Kidney epithelial cell (primary cell): Measurements from ENCODE around the gene STIM1. TPM values are rescaled to one million over a fixed set of nuclear protein-coding genes. Genes with fewer than 3 reads are reported as not detected.

Source experiments
- DNase-seq: peaks from one replicate; pipeline ENCODE4 v3.0.0-alpha.2; 2010; ENCODE audit warnings: low read depth
- H3K27me3 ChIP-seq: 2 replicates; pipeline ENCODE4 v1.6.0; 2011; ENCODE audit warnings: low read length; ENCODE audit not compliant: control insufficient read depth, insufficient read depth
- H3K36me3 ChIP-seq: 2 replicates; pipeline ENCODE4 v1.5.1; 2011; ENCODE audit warnings: low read length; ENCODE audit not compliant: control insufficient read depth, insufficient read depth
- H3K4me3 ChIP-seq: 2 replicates; pipeline ENCODE4 v1.5.1; 2011; ENCODE audit warnings: low read depth, mild to moderate bottlenecking, control low read depth, low read length
- CTCF ChIP-seq: IDR thresholded peaks from 2 replicates; pipeline ENCODE4 v1.5.1; 2011; ENCODE audit warnings: mild to moderate bottlenecking, moderate library complexity, low read length, control low read depth, inconsistent platforms; ENCODE audit not compliant: insufficient read depth, poor library complexity, severe bottlenecking
- total RNA-seq: library from RNA; depleted of rRNA; stranded (reverse); fragments of >200 nt; gene quantifications from 2 replicates; pipeline ENCODE4 v1.2.3, GENCODE V29; 2015

The STIM1 gene
- total RNA-seq: 25.4 and 35.3 TPM in 2 replicates

GRCh38 chr11:3854977-3855807 is at the start of gene STIM1:
Gene STIM1 (plus strand): TSS chr11:3855664. CDS start chr11:3856271, 607 bp downstream.
- TF ChIP-seq CTCF: peak; percentile 90
- peak; percentile 65 for DNase-seq
- no peaks in the 10 kb centered on the region for H3K27me3 ChIP-seq

GRCh38 chr11:3807909-3808860 is 47.3 kb upstream of the STIM1 start, which contains the start of gene PGAP2:
Gene PGAP2 (plus strand): TSS chr11:3808560. CDS start chr11:3811260, 2,700 bp downstream.
- H3K4me3 ChIP-seq: peak within 1 kb of the TSS; percentile 65
- no peak for DNase-seq
- H3K36me3 ChIP-seq: no peaks in the 10 kb centered on the region
- no peaks in the 10 kb centered on the region for H3K27me3 ChIP-seq
- TF ChIP-seq CTCF: peak; percentile 82

More at GRCh38 chr11:3854977-3855807, at the start of gene STIM1:
- H3K4me3 ChIP-seq: peak within 1 kb of the TSS; percentile 88
- no peaks in the 10 kb centered on the region for H3K36me3 ChIP-seq

GRCh38 chr11:3808861-3809623 is 46.4 kb upstream of the STIM1 start:
- Histone ChIP-seq H3K27me3 (no peaks in the 10 kb centered on the region), H3K36me3 (no peaks in the 10 kb centered on the region), H3K4me3 (peak overlapping the region; percentile 65)
- no peak for DNase-seq
- peak; percentile 50 for TF ChIP-seq CTCF

GRCh38 chr11:3809624-3809928 is 45.9 kb upstream of the STIM1 start:
- DNase-seq: no peak
- no peak for TF ChIP-seq CTCF
- H3K36me3 ChIP-seq: no peaks in the 10 kb centered on the region
- no peaks in the 10 kb centered on the region for H3K27me3 ChIP-seq
- H3K4me3 ChIP-seq: no peak overlapping the region

- H3K27me3 ChIP-seq: no peaks in the 10 kb centered on the region
Observed at GRCh38 chr11:3810446-3810845, 45.0 kb upstream of the STIM1 start.

More at GRCh38 chr11:3810446-3810845, 45.0 kb upstream of the STIM1 start:
- no peak for DNase-seq
- Histone ChIP-seq H3K36me3 (no peaks in the 10 kb centered on the region), H3K4me3 (no peak overlapping the region)
- TF ChIP-seq CTCF: no peak
